NCI-H146 (cell line): ENCODE measurements around the gene HECW1.
A peak's percentile ranks its signal among the peaks of the same experiment; 100 is the strongest.
"Not testable (repeated sequence)": the region's sequence is repeated elsewhere in the genome, so short reads cannot be mapped to it uniquely, and the experiment has no call there.

Experiments
- DNase-seq: peaks from one replicate; lab custom pipeline; 2025; lab: John Stamatoyannopoulos, UW

The HECW1 gene

GRCh38 chr7:43309706-43310022, 197.2 kb downstream of the HECW1 start:
- no peak for DNase-seq

GRCh38 chr7:43311052-43311451, 198.6 kb downstream of the HECW1 start:
- DNase-seq: no peak

GRCh38 chr7:43311694-43312093, 199.2 kb downstream of the HECW1 start:
- no peak for DNase-seq

- DNase-seq: no peak
Measured at GRCh38 chr7:43313628-43314378, 201.4 kb downstream of the HECW1 start.

GRCh38 chr7:43314379-43315158, 202.1 kb downstream of the HECW1 start:
- DNase-seq: no peak

GRCh38 chr7:43317075-43317474, 204.6 kb downstream of the HECW1 start:
- DNase-seq: no peak

- DNase-seq: no peak
Measured at GRCh38 chr7:43318188-43318770, 205.8 kb downstream of the HECW1 start.

- no peak for DNase-seq
Measured at GRCh38 chr7:43325595-43325994, 213.1 kb downstream of the HECW1 start.

- no peak for DNase-seq
Measured at GRCh38 chr7:43328336-43328735, 215.9 kb downstream of the HECW1 start.

GRCh38 chr7:43328785-43329380, 216.4 kb downstream of the HECW1 start:
- DNase-seq: no peak

GRCh38 chr7:43332193-43332796, 219.8 kb downstream of the HECW1 start:
- DNase-seq: no peak

- no peak for DNase-seq
Measured at GRCh38 chr7:43337191-43337590, 224.7 kb downstream of the HECW1 start.

GRCh38 chr7:43337811-43338210, 225.4 kb downstream of the HECW1 start:
- DNase-seq: no peak

- no peak for DNase-seq
Measured at GRCh38 chr7:43341132-43341531, 228.7 kb downstream of the HECW1 start.

- DNase-seq: not testable (repeated sequence)
Measured at GRCh38 chr7:43343417-43343816, 231.0 kb downstream of the HECW1 start.

- not testable (repeated sequence) for DNase-seq
Measured at GRCh38 chr7:43345696-43346095, 233.2 kb downstream of the HECW1 start.

- DNase-seq: no peak
Measured at GRCh38 chr7:43351683-43352082, 239.2 kb downstream of the HECW1 start.

GRCh38 chr7:43353902-43354301, 241.5 kb downstream of the HECW1 start:
- DNase-seq: no peak

GRCh38 chr7:43362652-43363034, 250.2 kb downstream of the HECW1 start:
- peak; percentile 6 for DNase-seq

GRCh38 chr7:43363035-43363791, 250.8 kb downstream of the HECW1 start:
- DNase-seq: peak; percentile 2

GRCh38 chr7:43364391-43364790, 251.9 kb downstream of the HECW1 start:
- DNase-seq: peak; percentile 0
